B cell (primary cell): ENCODE results near the gene PDZRN4. TPM values are rescaled to one million over a fixed set of nuclear protein-coding genes. Genes with fewer than 3 reads are reported as not detected.

Experiments
- ATAC-seq: fragments of 200-7000 bp; cut with Tn5 transposase; one replicate; pipeline ENCODE4 v1.10.0; 2021; ENCODE audit warnings: low read depth, mild to moderate bottlenecking, moderate number of reproducible peaks, moderate library complexity
- CTCF ChIA-PET: fragments of 350-600 bp; sonication (Branson Sonifier 250); formaldehyde crosslinking; loops from one replicate; lab custom pipeline; 2021; ENCODE audit warnings: antibody characterized with exemption, inconsistent platforms; lab: Charles Lee
- POLR2A ChIA-PET: fragments of 350-600 bp; sonication (Branson Sonifier 250); formaldehyde crosslinking; loops from one replicate; lab custom pipeline; 2021; ENCODE audit warnings: antibody characterized with exemption; lab: Charles Lee
- DNase-seq: peaks from one replicate; pipeline ENCODE4 v3.0.0; 2013
- H2AFZ ChIP-seq: 2 replicates; pipeline ENCODE4 v1.6.1; 2012; ENCODE audit warnings: mild to moderate bottlenecking, low read depth, low read length; ENCODE audit not compliant: insufficient read depth, poor library complexity, severe bottlenecking
- H3K27ac ChIP-seq, 2 donors: 1 replicate in 1 of 2; 2 replicates in 1 of 2; pipeline ENCODE4 v1.5.1; 2012 to 2013; ENCODE audit warnings: low read length in 2 of 2, mild to moderate bottlenecking in 2 of 2, moderate library complexity in 1 of 2
- H3K27me3 ChIP-seq, 4 experiments: fragments of 200-600 bp in 1 of 4; sonication (generic) in 1 of 4; replicated peaks in 1 of 4; 1 replicate in 2 of 4; 2 replicates in 2 of 4; pipeline versions ENCODE4 v1.6.1 to v1.7.0; 2013 to 2016; ENCODE audit warnings: low read length in 3 of 4, mild to moderate bottlenecking in 2 of 4, mixed read lengths in 1 of 4, moderate library complexity in 1 of 4; ENCODE audit not compliant: insufficient read depth in 4 of 4, control insufficient read depth in 3 of 4; ENCODE audit errors: control extremely low read depth in 1 of 4
- H3K36me3 ChIP-seq, 2 experiments: replicated peaks in 1 of 2; 1 replicate in 1 of 2; 2 replicates in 1 of 2; pipeline versions ENCODE4 v1.6.1 to v1.7.1; 2013; ENCODE audit warnings: low read length in 1 of 2; ENCODE audit not compliant: insufficient read depth in 2 of 2, control insufficient read depth in 1 of 2; ENCODE audit errors: control extremely low read depth in 1 of 2, extremely low read depth in 1 of 2
- H3K4me1 ChIP-seq, 2 donors: fragments of 200-600 bp in 1 of 2; sonication (generic) in 1 of 2; 1 replicate in 1 of 2; 2 replicates in 1 of 2; pipeline versions ENCODE4 v1.5.1 to v1.6.1; 2013 to 2017; ENCODE audit warnings: low read length in 2 of 2; ENCODE audit not compliant: control insufficient read depth in 2 of 2, insufficient read depth in 2 of 2
- H3K4me2 ChIP-seq: replicated peaks from 2 replicates; pipeline ENCODE3; 2012; ENCODE audit warnings: mild to moderate bottlenecking, low read depth, low read length; ENCODE audit not compliant: poor library complexity, severe bottlenecking
- H3K4me3 ChIP-seq, 5 experiments: fragments of 200-600 bp in 1 of 5; sonication (generic) in 1 of 5; 1 replicate in 3 of 5; 2 replicates in 2 of 5; pipeline versions ENCODE4 v1.5.1 to v1.7.0; 2011 to 2016; ENCODE audit warnings: low read length in 4 of 5, mild to moderate bottlenecking in 4 of 5, low read depth in 2 of 5, control low read depth in 1 of 5, moderate library complexity in 1 of 5; ENCODE audit not compliant: insufficient read depth in 1 of 5; ENCODE audit errors: control extremely low read depth in 1 of 5, extremely low read depth in 1 of 5
- H3K79me2 ChIP-seq: fragments of 200-600 bp; sonication (generic); one replicate; pipeline ENCODE4 v1.6.0; 2016; ENCODE audit warnings: low read length; ENCODE audit not compliant: control insufficient read depth, insufficient read depth
- H3K9ac ChIP-seq: fragments of 200-600 bp; sonication (generic); 2 replicates; pipeline ENCODE4 v1.6.1; 2017; ENCODE audit warnings: mild to moderate bottlenecking, low read length, moderate library complexity
- H3K9me3 ChIP-seq, 3 donors: one replicate each; pipeline versions ENCODE4 v1.6.1 to v1.7.1; 2013; ENCODE audit warnings: low read length in 2 of 3; ENCODE audit not compliant: control insufficient read depth in 2 of 3, insufficient read depth in 1 of 3; ENCODE audit errors: control extremely low read depth in 1 of 3
- H4K20me1 ChIP-seq: 2 replicates; pipeline ENCODE4 v1.6.0; 2012; ENCODE audit warnings: mild to moderate bottlenecking, low read length; ENCODE audit not compliant: insufficient read depth, control insufficient read depth, poor library complexity, severe bottlenecking
- H3K27ac Mint-ChIP-seq: one replicate; pipeline ENCODE4 v1.8.0; 2021; ENCODE audit warnings: mixed read lengths
- H3K27me3 Mint-ChIP-seq: one replicate; pipeline ENCODE4 v1.8.0; 2021; ENCODE audit warnings: mixed read lengths
- H3K4me1 Mint-ChIP-seq: one replicate; pipeline ENCODE4 v1.8.0; 2021; ENCODE audit warnings: mixed read lengths
- H3K4me3 Mint-ChIP-seq: one replicate; pipeline ENCODE4 v1.8.0; 2021; ENCODE audit warnings: mixed read lengths
- H3K9me3 Mint-ChIP-seq: one replicate; pipeline ENCODE4 v1.8.0; 2022; ENCODE audit warnings: mixed read lengths; ENCODE audit not compliant: insufficient read depth
- EZH2 ChIP-seq: IDR thresholded peaks from 2 replicates; pipeline ENCODE4 v1.6.1; 2012; ENCODE audit warnings: borderline replicate concordance, low read depth, mild to moderate bottlenecking, moderate library complexity, low read length; ENCODE audit not compliant: insufficient read depth, poor library complexity, severe bottlenecking
- WGBS: methylation state at CpG from one replicate; pipeline ENCODE4 v1.1.5; 2013; ENCODE audit warnings: missing lambda C conversion rate; ENCODE audit not compliant: insufficient coverage; 5-methylcytosine and 5-hydroxymethylcytosine counted together
- intact Hi-C: fragments of 100-400 bp; cut with micrococcal nuclease; formaldehyde crosslinking; loops from one replicate; pipeline ENCODE4 v1.10.0; 2022
- polyA plus RNA-seq: library from polyadenylated mRNA; depleted of rRNA; stranded (reverse); fragments of >200 nt; gene quantifications from 2 replicates; pipeline ENCODE4 v1.2.3, GENCODE V29; 2012
- total RNA-seq, 2 donors: library from RNA; stranded (reverse); fragments of 120-200 nt in 1 of 2; gene quantifications; 1 replicate in 1 of 2; 2 replicates in 1 of 2; pipeline versions ENCODE4 v1.2.3 to v1.2.4, GENCODE V29; 2013 to 2022
- TF ChIP-seq, protein P1 (sequence below): fragments of 200-600 bp; IDR thresholded peaks from one replicate; pipeline ENCODE4 v1.8.0; 2022; ENCODE audit warnings: antibody characterized with exemption, mild to moderate bottlenecking

Gene PDZRN4
- total and polyA plus RNA-seq, 2 donors (not counting 1 experiment from before 2014, with no cell fraction given), result not detected

DNA sequence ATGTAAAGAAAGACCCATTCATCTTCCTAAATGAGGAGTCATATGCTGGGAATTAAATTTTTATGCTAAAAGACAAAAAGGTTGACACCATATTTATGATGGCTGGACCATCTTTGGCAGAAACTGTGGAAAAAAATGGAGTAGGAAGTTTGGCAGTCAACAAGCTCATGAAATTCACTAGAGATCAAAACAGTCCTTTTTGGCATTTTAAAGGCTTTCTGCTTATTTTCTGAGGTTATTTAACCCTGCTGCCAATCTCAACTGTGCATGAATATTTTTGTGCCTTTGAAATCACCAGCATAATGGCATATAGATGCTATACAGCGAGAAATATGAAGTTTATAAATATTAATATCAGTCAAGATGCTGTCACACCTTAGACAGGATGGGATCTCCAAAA lies 399.5 kb downstream of the PDZRN4 start:
- H3K79me2 ChIP-seq, result no peaks in the 10 kb centered on the region
- H2AFZ ChIP-seq, result no peak overlapping the region
- ATAC-seq (no peak), DNase-seq (no peak)
- POLR2A ChIA-PET, result no interaction called here
- intact Hi-C loops, result no loop called here
- H3K4me3 Mint-ChIP-seq, result no peak overlapping the region
- no peaks in the 10 kb centered on the region for H3K4me1 Mint-ChIP-seq
- CTCF ChIA-PET, result no interaction called here
- no peaks in the 10 kb centered on the region for H3K36me3 ChIP-seq
- no peak overlapping the region for H3K27ac Mint-ChIP-seq
- H3K4me3 ChIP-seq, result no peak overlapping the region
- H3K27ac ChIP-seq, result no peak overlapping the region
- TF ChIP-seq EZH2, result no peak
- TF ChIP-seq, protein P1, sequence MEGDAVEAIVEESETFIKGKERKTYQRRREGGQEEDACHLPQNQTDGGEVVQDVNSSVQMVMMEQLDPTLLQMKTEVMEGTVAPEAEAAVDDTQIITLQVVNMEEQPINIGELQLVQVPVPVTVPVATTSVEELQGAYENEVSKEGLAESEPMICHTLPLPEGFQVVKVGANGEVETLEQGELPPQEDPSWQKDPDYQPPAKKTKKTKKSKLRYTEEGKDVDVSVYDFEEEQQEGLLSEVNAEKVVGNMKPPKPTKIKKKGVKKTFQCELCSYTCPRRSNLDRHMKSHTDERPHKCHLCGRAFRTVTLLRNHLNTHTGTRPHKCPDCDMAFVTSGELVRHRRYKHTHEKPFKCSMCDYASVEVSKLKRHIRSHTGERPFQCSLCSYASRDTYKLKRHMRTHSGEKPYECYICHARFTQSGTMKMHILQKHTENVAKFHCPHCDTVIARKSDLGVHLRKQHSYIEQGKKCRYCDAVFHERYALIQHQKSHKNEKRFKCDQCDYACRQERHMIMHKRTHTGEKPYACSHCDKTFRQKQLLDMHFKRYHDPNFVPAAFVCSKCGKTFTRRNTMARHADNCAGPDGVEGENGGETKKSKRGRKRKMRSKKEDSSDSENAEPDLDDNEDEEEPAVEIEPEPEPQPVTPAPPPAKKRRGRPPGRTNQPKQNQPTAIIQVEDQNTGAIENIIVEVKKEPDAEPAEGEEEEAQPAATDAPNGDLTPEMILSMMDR, result no peak
- no peaks in the 10 kb centered on the region for H4K20me1 ChIP-seq
- no peak overlapping the region for H3K9ac ChIP-seq
- no CpG with 5 or more reads among the region's 1 CpG for WGBS
- no peaks in the 10 kb centered on the region for H3K27me3 ChIP-seq
- H3K9me3 ChIP-seq, result no peaks in the 10 kb centered on the region
- no peaks in the 10 kb centered on the region for H3K27me3 Mint-ChIP-seq
- no peaks in the 10 kb centered on the region for H3K4me1 ChIP-seq
- no peak overlapping the region for H3K4me2 ChIP-seq
- no peaks in the 10 kb centered on the region for H3K9me3 Mint-ChIP-seq

DNA sequence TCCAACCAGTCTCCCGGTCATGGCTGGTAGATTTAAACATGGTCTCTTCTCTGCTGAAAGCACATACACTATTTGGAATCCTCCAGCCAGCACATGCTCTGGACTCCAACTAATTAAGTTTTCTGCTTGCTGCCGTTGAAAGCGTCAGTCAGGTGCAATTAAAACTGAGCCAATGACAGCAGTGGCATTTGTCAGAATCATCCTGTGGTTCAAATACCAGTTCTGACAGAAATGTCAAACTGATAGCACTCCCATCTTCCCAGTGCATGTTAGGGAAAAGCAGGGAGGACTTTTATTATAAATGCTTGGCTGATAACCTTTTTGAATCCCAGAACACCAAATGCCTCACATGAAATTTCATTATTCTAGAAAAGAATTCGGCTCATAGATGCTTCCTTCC lies 401.8 kb downstream of the PDZRN4 start:
- H3K4me2 ChIP-seq, result no peak overlapping the region
- intact Hi-C loops, result no loop called here
- CTCF ChIA-PET, result no interaction called here

More for the DNA sequence above, 401.8 kb downstream of the PDZRN4 start:
- Histone ChIP-seq H2AFZ (no peak overlapping the region), H3K27ac (no peak overlapping the region), H3K9me3 (no peaks in the 10 kb centered on the region), H3K9ac (no peak overlapping the region), H3K4me1 (no peaks in the 10 kb centered on the region), H3K36me3 (no peaks in the 10 kb centered on the region), H3K27me3 (no peaks in the 10 kb centered on the region), H3K4me3 (no peak overlapping the region), H3K79me2 (no peaks in the 10 kb centered on the region), H4K20me1 (no peaks in the 10 kb centered on the region)
- POLR2A ChIA-PET, result no interaction called here
- no peak overlapping the region for H3K4me3 Mint-ChIP-seq
- no peaks in the 10 kb centered on the region for H3K27me3 Mint-ChIP-seq
- H3K4me1 Mint-ChIP-seq, result no peaks in the 10 kb centered on the region
- DNase-seq, result no peak
- no peak overlapping the region for H3K27ac Mint-ChIP-seq
- no peaks in the 10 kb centered on the region for H3K9me3 Mint-ChIP-seq
- TF ChIP-seq, protein P1, result no peak
- no peak for TF ChIP-seq EZH2
- no peak for ATAC-seq
- 95% methylated on average over 2 of the region's 4 CpGs for whole genome bisulfite sequencing
